Vagina (tissue), 2 donors: Measurements from ENCODE around the gene AURKAIP1.

Experiments
- POLR2A ChIP-seq, 2 donors: fragments of 450-650 bp; IDR thresholded peaks; one replicate each; pipeline ENCODE4 v1.6.1; 2017; ENCODE audit warnings: antibody characterized with exemption in 2 of 2, mild to moderate bottlenecking in 2 of 2, moderate library complexity in 2 of 2
- TF ChIP-seq, protein P1 (sequence below), 3 experiments: fragments of 450-650 bp in 2 of 3; fragments of 200-600 bp in 1 of 3; sonication (generic) in 1 of 3; IDR thresholded peaks; one replicate each; pipeline ENCODE4 v1.5.1; 2017 to 2019; ENCODE audit warnings: antibody characterized with exemption in 3 of 3, mild to moderate bottlenecking in 2 of 3, moderate library complexity in 2 of 3

DNA sequence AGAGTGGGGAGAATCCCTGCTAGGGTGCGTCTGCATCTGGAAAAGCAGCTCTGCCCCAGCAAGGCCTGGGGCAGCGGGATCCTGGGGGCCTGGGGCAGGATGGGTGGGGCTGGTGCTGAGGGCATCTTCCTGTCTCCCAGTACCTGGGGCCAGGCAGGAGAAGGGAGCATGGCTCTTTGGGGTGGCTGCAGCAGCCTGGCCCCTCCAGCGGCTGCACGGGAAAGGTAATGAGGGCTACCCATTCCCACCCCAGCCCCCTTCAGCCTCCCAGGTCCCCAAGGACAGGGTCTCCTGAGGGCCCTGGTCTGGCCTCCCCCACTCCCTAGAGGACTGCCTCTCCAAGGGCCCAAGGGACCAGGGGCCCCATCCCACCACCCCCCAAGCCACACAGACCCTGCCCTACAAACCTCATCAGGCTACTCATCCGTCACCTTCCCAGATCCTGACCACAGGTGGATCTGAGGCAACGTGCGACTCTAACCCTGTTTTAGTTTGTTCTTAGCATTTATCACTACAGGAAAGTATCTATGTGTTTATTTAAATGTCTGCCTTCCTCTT lies 47.0 kb upstream of the AURKAIP1 start:
- TF ChIP-seq, protein P1, sequence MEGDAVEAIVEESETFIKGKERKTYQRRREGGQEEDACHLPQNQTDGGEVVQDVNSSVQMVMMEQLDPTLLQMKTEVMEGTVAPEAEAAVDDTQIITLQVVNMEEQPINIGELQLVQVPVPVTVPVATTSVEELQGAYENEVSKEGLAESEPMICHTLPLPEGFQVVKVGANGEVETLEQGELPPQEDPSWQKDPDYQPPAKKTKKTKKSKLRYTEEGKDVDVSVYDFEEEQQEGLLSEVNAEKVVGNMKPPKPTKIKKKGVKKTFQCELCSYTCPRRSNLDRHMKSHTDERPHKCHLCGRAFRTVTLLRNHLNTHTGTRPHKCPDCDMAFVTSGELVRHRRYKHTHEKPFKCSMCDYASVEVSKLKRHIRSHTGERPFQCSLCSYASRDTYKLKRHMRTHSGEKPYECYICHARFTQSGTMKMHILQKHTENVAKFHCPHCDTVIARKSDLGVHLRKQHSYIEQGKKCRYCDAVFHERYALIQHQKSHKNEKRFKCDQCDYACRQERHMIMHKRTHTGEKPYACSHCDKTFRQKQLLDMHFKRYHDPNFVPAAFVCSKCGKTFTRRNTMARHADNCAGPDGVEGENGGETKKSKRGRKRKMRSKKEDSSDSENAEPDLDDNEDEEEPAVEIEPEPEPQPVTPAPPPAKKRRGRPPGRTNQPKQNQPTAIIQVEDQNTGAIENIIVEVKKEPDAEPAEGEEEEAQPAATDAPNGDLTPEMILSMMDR (IDR thresholded peaks at IDR 0.05), result no peak
- no peak for TF ChIP-seq POLR2A (IDR thresholded peaks at IDR 0.05)
